Tibial nerve (tissue), 4 donors: Measurements from ENCODE around the gene PYCR2. TPM values are rescaled to one million over a fixed set of nuclear protein-coding genes. Genes with fewer than 3 reads are reported as not detected.

ENCODE experiments used
- DNase-seq, 2 donors: peaks; one replicate each; pipeline ENCODE4 v3.0.0-alpha.2; 2019; ENCODE audit warnings: low spot score in 2 of 2
- H3K27ac ChIP-seq, 4 donors: fragments of 200-600 bp; sonication (generic) in 3 of 4; one replicate each; pipeline ENCODE4 v1.5.1; 2017 to 2019; ENCODE audit warnings: mild to moderate bottlenecking in 1 of 4
- H3K27me3 ChIP-seq, 2 donors: fragments of 200-600 bp; sonication (generic) in 1 of 2; one replicate each; pipeline versions ENCODE4 v1.5.1 to v1.6.0; 2017 to 2019
- H3K36me3 ChIP-seq, 3 donors: fragments of 200-600 bp; sonication (generic); one replicate each; pipeline ENCODE4 v1.5.1; 2018 to 2019
- H3K4me1 ChIP-seq, 4 donors: fragments of 200-600 bp; sonication (generic) in 3 of 4; one replicate each; pipeline ENCODE4 v1.5.1; 2017 to 2019
- H3K4me3 ChIP-seq, 4 donors: fragments of 200-600 bp; sonication (generic) in 3 of 4; one replicate each; pipeline ENCODE4 v1.5.1; 2017 to 2019; ENCODE audit warnings: mild to moderate bottlenecking in 1 of 4, moderate library complexity in 1 of 4
- H3K9me3 ChIP-seq, 4 donors: fragments of 200-600 bp; sonication (generic) in 3 of 4; one replicate each; pipeline ENCODE4 v1.5.1; 2017 to 2019
- EP300 ChIP-seq, 2 donors: sonication (generic); formaldehyde crosslinking; IDR thresholded peaks; one replicate each; pipeline ENCODE4 v1.6.1; 2017; ENCODE audit warnings: antibody characterized with exemption in 2 of 2, mild to moderate bottlenecking in 1 of 2
- POLR2A ChIP-seq, 2 donors: fragments of 450-650 bp; IDR thresholded peaks; one replicate each; pipeline ENCODE4 v1.6.1; 2017; ENCODE audit warnings: antibody characterized with exemption in 2 of 2, mild to moderate bottlenecking in 2 of 2, moderate library complexity in 2 of 2
- WGBS, 2 donors: methylation state at CpG; one replicate each; pipeline ENCODE4 v1.1.5; 2018; 5-methylcytosine and 5-hydroxymethylcytosine counted together
- total RNA-seq, 4 donors: library from RNA; depleted of rRNA; stranded (reverse); fragments of >200 nt; gene quantifications; one replicate each; pipeline ENCODE4 v1.1.0, GENCODE V29; 2016
- TF ChIP-seq, protein P1 (sequence below), 5 experiments: fragments of 200-600 bp in 3 of 5; fragments of 450-650 bp in 2 of 5; sonication (generic) in 3 of 5; IDR thresholded peaks; one replicate each; pipeline ENCODE4 v1.5.1; 2016 to 2019; ENCODE audit warnings: antibody characterized with exemption in 5 of 5, mild to moderate bottlenecking in 3 of 5, moderate library complexity in 2 of 5

PYCR2 gene
- total RNA-seq, 4 donors from 2014 or later: 54.2 to 80.8 (median 59.0) TPM

DNA sequence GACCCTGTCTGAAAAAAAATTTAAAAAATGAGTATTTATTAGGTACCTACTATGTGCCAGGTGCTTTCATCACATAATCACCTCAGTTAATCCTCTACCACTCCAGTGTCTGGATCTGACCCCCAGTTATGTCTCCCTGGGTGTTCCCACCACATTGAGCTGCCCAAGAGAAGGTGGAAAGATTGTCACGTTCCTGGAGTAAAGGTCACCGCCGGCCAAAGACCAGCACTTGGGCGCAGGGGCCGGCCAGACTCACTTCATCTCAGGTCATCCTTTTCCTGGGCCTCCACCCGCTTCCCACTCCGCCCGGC is 714 bp downstream of the PYCR2 start:
- 2% methylated on average over 8 of the region's 8 CpGs for WGBS, 2 donors
- no peaks in the 10 kb centered on the region for H3K27me3 ChIP-seq
- peak overlapping the region in 3 of 4 donors; percentile 87 to 91 (median 88) for H3K27ac ChIP-seq
- peaks cover 0 to 32% (median 7%) of the 10 kb centered on the region in 4 donors for H3K4me1 ChIP-seq
- TF ChIP-seq, protein P1, sequence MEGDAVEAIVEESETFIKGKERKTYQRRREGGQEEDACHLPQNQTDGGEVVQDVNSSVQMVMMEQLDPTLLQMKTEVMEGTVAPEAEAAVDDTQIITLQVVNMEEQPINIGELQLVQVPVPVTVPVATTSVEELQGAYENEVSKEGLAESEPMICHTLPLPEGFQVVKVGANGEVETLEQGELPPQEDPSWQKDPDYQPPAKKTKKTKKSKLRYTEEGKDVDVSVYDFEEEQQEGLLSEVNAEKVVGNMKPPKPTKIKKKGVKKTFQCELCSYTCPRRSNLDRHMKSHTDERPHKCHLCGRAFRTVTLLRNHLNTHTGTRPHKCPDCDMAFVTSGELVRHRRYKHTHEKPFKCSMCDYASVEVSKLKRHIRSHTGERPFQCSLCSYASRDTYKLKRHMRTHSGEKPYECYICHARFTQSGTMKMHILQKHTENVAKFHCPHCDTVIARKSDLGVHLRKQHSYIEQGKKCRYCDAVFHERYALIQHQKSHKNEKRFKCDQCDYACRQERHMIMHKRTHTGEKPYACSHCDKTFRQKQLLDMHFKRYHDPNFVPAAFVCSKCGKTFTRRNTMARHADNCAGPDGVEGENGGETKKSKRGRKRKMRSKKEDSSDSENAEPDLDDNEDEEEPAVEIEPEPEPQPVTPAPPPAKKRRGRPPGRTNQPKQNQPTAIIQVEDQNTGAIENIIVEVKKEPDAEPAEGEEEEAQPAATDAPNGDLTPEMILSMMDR (IDR thresholded peaks at IDR 0.05): no peak
- no peak for TF ChIP-seq POLR2A (IDR thresholded peaks at IDR 0.05)
- TF ChIP-seq EP300 (IDR thresholded peaks at IDR 0.05): no peak
- no peak for DNase-seq
- H3K9me3 ChIP-seq: no peaks in the 10 kb centered on the region
- peaks cover 0 to 42% (median 0%) of the 10 kb centered on the region in 3 donors for H3K36me3 ChIP-seq
- H3K4me3 ChIP-seq: peak overlapping the region; percentile 72 to 96 (median 78)

DNA sequence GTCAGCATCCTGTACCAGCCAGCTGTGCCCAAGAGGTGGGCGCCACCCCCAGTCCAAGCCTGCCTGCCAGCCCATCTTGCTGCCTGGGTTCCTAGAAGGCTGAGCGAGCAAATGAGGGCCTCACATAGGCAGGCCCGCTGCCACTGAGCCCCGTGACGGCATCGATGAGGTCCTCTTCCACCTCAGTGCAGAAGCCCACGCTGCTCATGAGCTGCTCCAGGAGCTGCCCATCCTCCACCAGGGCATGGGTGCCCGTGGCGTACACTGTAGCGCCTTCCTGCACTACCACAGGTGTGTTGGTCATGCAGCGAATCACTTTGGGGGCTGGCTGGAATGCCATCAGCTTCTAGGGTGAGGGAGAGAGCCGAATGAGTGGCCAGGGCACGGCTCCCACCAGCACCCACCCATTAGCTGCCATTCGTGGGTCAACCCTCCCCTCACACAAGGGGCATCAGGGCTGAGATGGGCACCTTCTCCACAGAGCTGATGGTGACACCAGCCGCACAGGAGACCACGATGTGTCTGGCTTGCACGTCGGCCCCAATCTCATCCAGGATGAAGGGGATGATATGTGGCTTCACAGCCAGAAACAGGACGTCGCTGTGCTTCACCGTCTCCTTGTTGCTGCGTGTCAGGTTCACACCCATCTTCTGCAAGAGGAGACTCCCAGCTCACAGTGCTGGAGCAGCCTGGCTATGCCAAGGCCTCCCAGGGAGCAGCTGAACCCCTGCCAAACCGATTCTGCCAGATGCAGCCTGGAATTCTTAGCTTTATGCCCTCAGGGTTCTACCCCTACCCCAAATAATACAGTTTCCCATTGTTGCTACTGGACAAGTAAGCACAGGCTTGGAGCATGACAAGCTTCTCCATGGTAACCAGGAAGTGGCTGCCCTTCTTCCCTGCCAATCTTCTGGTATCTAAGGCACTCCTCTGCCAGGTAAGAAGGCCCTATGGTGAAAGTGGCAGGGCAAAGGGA is 2.0 kb downstream of the PYCR2 start:
- peaks cover 0 to 55% (median 0%) of the 10 kb centered on the region in 3 donors for H3K36me3 ChIP-seq
- H3K27ac ChIP-seq: no peak overlapping the region
- no peak for DNase-seq

DNA sequence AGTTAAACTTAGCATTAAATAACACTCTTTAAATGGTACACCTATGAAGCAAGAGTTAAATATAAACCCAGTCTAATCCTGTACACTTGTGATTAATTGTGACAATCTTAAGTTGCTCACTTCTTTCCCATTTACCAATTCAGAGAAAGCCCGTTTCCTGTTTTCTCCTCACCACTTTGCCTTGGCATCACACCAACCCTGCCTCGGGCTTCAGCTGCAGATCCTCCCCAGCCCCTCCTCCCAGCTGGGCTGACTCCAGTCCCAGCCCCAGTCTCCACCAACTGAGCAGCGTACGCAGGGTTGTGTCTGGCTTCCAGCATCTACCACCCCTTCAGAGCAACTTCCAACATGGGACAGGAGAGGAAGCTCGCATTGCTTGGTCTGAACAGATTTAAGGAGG is 4.1 kb downstream of the PYCR2 start:
- WGBS, 2 donors: 30 to 39% methylated on average over 5 of the region's 5 CpGs
- DNase-seq: peak in 1 of 2 donors; percentile 40
- peak overlapping the region in 2 of 4 donors; percentile 10 to 26 for H3K27ac ChIP-seq
- no peaks in the 10 kb centered on the region for H3K27me3 ChIP-seq
- no peak for TF ChIP-seq EP300 (IDR thresholded peaks at IDR 0.05)
- TF ChIP-seq, protein P1 (IDR thresholded peaks at IDR 0.05): no peak
- TF ChIP-seq POLR2A (IDR thresholded peaks at IDR 0.05): no peak
- peaks cover 0 to 76% (median 0%) of the 10 kb centered on the region in 3 donors for H3K36me3 ChIP-seq
- no peaks in the 10 kb centered on the region for H3K9me3 ChIP-seq
- H3K4me3 ChIP-seq: no peak overlapping the region
- H3K4me1 ChIP-seq: peaks cover 0 to 29% (median 7%) of the 10 kb centered on the region in 4 donors

More for the DNA sequence above, 2.0 kb downstream of the PYCR2 start:
- WGBS, 2 donors: 89 to 92% methylated on average over 16 to 23 of the region's 23 CpGs
- TF ChIP-seq POLR2A (IDR thresholded peaks at IDR 0.05): no peak
- TF ChIP-seq, protein P1 (IDR thresholded peaks at IDR 0.05): no peak
- no peak for TF ChIP-seq EP300 (IDR thresholded peaks at IDR 0.05)
- H3K9me3 ChIP-seq: no peaks in the 10 kb centered on the region
- peaks cover 0 to 32% (median 7%) of the 10 kb centered on the region in 4 donors for H3K4me1 ChIP-seq
- H3K4me3 ChIP-seq: no peak overlapping the region
- H3K27me3 ChIP-seq: no peaks in the 10 kb centered on the region

DNA sequence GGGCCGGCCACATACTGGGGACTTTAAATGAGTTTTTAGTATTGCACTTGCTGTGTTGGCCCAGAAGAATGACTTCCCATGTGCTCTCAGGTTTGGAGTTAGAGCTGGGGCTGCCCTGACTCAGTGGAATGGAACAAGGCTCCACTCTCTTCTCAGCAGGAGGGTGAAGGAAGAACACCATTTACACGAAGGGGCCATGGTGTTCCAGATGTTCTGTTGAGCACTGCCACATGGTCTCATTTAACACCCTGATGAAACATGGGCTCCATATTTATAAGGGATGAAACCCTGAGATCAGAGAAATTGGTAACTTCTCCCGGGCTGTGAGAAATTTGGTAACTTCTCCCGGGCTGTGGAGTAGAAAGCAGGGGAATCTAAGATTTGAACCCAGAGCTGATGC is 5.8 kb downstream of the PYCR2 start:
- 90 to 91% methylated on average over 4 of the region's 4 CpGs for WGBS, 2 donors
- TF ChIP-seq, protein P1 (IDR thresholded peaks at IDR 0.05): no peak
- TF ChIP-seq POLR2A (IDR thresholded peaks at IDR 0.05): no peak
- Histone ChIP-seq H3K27ac (no peak overlapping the region), H3K4me1 (peaks cover 0 to 23% (median 6%) of the 10 kb centered on the region in 4 donors), H3K4me3 (no peak overlapping the region), H3K36me3 (peaks cover 0 to 85% (median 0%) of the 10 kb centered on the region in 3 donors), H3K27me3 (no peaks in the 10 kb centered on the region), H3K9me3 (no peaks in the 10 kb centered on the region)
- DNase-seq: no peak

DNA sequence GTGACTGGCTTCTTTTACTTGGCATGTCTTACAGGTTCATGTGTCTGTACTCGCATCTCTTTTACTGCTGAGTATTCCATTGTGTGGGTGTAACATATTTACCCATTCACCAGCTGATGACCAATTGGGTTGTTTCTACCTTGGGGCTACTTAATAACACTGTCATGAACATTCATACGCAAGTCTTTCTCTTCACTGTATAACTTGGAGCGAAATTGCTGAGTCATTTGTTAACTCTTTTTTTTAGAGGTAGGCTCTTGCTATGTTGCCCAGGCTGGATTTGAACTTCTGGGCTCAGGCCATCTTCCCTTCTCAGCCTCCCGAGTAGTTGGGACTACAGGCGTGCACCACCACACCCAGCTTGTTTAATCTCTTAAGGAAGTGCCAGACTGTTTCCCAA is 6.5 kb downstream of the PYCR2 start:
- Histone ChIP-seq H3K36me3 (peaks cover 0 to 88% (median 0%) of the 10 kb centered on the region in 3 donors), H3K9me3 (no peaks in the 10 kb centered on the region), H3K4me1 (peaks cover 0 to 15% (median 3%) of the 10 kb centered on the region in 4 donors), H3K27me3 (no peaks in the 10 kb centered on the region), H3K27ac (no peak overlapping the region), H3K4me3 (no peak overlapping the region)
- no peak for DNase-seq
- 82 to 87% methylated on average over 5 of the region's 5 CpGs for WGBS, 2 donors
- no peak for TF ChIP-seq POLR2A (IDR thresholded peaks at IDR 0.05)
- TF ChIP-seq, protein P1 (IDR thresholded peaks at IDR 0.05): no peak
- no peak for TF ChIP-seq EP300 (IDR thresholded peaks at IDR 0.05)
